GM12801 (cell line): ENCODE results near the gene RIN3.

Experiments
- CTCF ChIP-seq: IDR thresholded peaks from one replicate; pipeline ENCODE4 v1.5.1; 2011; ENCODE audit warnings: control low read depth; ENCODE audit not compliant: insufficient read length; ENCODE audit errors: extremely low read depth

Gene RIN3

DNA sequence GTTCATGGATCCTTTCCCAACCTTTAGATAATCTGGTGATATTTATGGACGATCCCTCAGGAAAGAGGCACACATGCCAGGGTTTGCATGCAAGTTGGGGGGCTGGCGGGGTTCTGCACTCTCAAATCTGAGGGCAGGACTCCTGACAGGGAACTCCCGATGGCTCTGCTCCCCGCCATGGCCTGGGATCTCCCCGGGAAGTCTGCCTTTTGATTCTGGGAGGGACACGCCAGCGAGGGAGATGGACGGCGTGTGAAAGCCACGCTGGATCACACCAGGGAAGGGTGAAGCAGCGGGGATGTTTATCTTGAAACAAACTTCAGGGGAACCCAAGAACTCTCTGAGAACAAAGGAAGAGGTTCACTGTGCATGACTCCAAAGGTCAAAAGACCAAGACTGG lies 191.2 kb downstream of the RIN3 start:
- TF ChIP-seq CTCF: no peak

GRCh38 chr14:92706386-92706785 lies 192.8 kb downstream of the RIN3 start:
- no peak for TF ChIP-seq CTCF

DNA sequence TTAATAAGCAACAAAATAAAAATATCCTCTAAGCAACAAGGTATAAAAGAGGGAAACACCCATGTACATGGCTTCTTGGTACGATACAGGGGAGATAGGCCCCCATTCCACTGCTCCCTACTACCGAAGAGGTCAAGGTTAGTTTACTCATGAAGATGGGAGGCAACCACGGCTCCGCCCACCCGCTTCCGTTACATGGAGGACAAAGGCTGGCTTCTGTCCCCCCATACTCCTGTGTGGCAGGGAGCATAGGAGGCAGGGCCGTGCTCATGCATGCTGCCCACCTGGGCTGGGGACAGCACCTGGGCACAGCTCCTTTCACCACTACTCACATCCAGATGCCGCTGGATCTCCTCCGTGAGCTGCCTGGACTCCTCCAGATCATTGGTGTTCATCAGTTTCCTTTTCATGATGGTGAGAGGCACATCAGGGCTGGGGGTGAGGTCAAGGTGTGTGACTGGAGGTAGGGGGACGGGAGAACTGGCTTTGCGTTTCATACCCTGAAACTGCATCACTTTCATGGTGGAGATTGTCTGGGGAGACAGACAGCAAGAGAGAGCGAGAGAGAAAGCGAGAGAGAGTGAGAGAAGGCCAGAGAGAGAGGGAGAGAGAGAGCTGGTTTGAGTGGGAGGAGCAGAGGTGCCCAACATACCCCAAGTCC lies 195.9 kb downstream of the RIN3 start:
- TF ChIP-seq CTCF: no peak

GRCh38 chr14:92710001-92710341 lies 196.4 kb downstream of the RIN3 start:
- TF ChIP-seq CTCF: no peak

GRCh38 chr14:92711976-92712653 lies 198.5 kb downstream of the RIN3 start:
- TF ChIP-seq CTCF: no peak

GRCh38 chr14:92712654-92713051 lies 199.1 kb downstream of the RIN3 start:
- no peak for TF ChIP-seq CTCF

GRCh38 chr14:92716131-92716530 lies 202.6 kb downstream of the RIN3 start:
- TF ChIP-seq CTCF: no peak
